B cell (primary cell): Measurements from ENCODE around the gene SLK. TPM values are rescaled to one million over a fixed set of nuclear protein-coding genes. Genes with fewer than 3 reads are reported as not detected.

Experiments used
- ATAC-seq: fragments of 200-7000 bp; cut with Tn5 transposase; one replicate; pipeline ENCODE4 v1.10.0; 2021; ENCODE audit warnings: low read depth, mild to moderate bottlenecking, moderate number of reproducible peaks, moderate library complexity
- CTCF ChIA-PET: fragments of 350-600 bp; sonication (Branson Sonifier 250); formaldehyde crosslinking; loops from one replicate; lab custom pipeline; 2021; ENCODE audit warnings: antibody characterized with exemption, inconsistent platforms; lab: Charles Lee
- POLR2A ChIA-PET: fragments of 350-600 bp; sonication (Branson Sonifier 250); formaldehyde crosslinking; loops from one replicate; lab custom pipeline; 2021; ENCODE audit warnings: antibody characterized with exemption; lab: Charles Lee
- DNase-seq: peaks from one replicate; pipeline ENCODE4 v3.0.0; 2013
- H2AFZ ChIP-seq: 2 replicates; pipeline ENCODE4 v1.6.1; 2012; ENCODE audit warnings: mild to moderate bottlenecking, low read depth, low read length; ENCODE audit not compliant: insufficient read depth, poor library complexity, severe bottlenecking
- H3K27ac ChIP-seq, 2 donors: 1 replicate in 1 of 2; 2 replicates in 1 of 2; pipeline ENCODE4 v1.5.1; 2012 to 2013; ENCODE audit warnings: low read length in 2 of 2, mild to moderate bottlenecking in 2 of 2, moderate library complexity in 1 of 2
- H3K27me3 ChIP-seq, 4 experiments: fragments of 200-600 bp in 1 of 4; sonication (generic) in 1 of 4; replicated peaks in 1 of 4; 1 replicate in 2 of 4; 2 replicates in 2 of 4; pipeline versions ENCODE4 v1.6.1 to v1.7.0; 2013 to 2016; ENCODE audit warnings: low read length in 3 of 4, mild to moderate bottlenecking in 2 of 4, mixed read lengths in 1 of 4, moderate library complexity in 1 of 4; ENCODE audit not compliant: insufficient read depth in 4 of 4, control insufficient read depth in 3 of 4; ENCODE audit errors: control extremely low read depth in 1 of 4
- H3K36me3 ChIP-seq, 2 experiments: replicated peaks in 1 of 2; 1 replicate in 1 of 2; 2 replicates in 1 of 2; pipeline versions ENCODE4 v1.6.1 to v1.7.1; 2013; ENCODE audit warnings: low read length in 1 of 2; ENCODE audit not compliant: insufficient read depth in 2 of 2, control insufficient read depth in 1 of 2; ENCODE audit errors: control extremely low read depth in 1 of 2, extremely low read depth in 1 of 2
- H3K4me1 ChIP-seq, 2 donors: fragments of 200-600 bp in 1 of 2; sonication (generic) in 1 of 2; 1 replicate in 1 of 2; 2 replicates in 1 of 2; pipeline versions ENCODE4 v1.5.1 to v1.6.1; 2013 to 2017; ENCODE audit warnings: low read length in 2 of 2; ENCODE audit not compliant: control insufficient read depth in 2 of 2, insufficient read depth in 2 of 2
- H3K4me2 ChIP-seq: replicated peaks from 2 replicates; pipeline ENCODE3; 2012; ENCODE audit warnings: mild to moderate bottlenecking, low read depth, low read length; ENCODE audit not compliant: poor library complexity, severe bottlenecking
- H3K4me3 ChIP-seq, 5 experiments: fragments of 200-600 bp in 1 of 5; sonication (generic) in 1 of 5; 1 replicate in 3 of 5; 2 replicates in 2 of 5; pipeline versions ENCODE4 v1.5.1 to v1.7.0; 2011 to 2016; ENCODE audit warnings: low read length in 4 of 5, mild to moderate bottlenecking in 4 of 5, low read depth in 2 of 5, control low read depth in 1 of 5, moderate library complexity in 1 of 5; ENCODE audit not compliant: insufficient read depth in 1 of 5; ENCODE audit errors: control extremely low read depth in 1 of 5, extremely low read depth in 1 of 5
- H3K79me2 ChIP-seq: fragments of 200-600 bp; sonication (generic); one replicate; pipeline ENCODE4 v1.6.0; 2016; ENCODE audit warnings: low read length; ENCODE audit not compliant: control insufficient read depth, insufficient read depth
- H3K9ac ChIP-seq: fragments of 200-600 bp; sonication (generic); 2 replicates; pipeline ENCODE4 v1.6.1; 2017; ENCODE audit warnings: mild to moderate bottlenecking, low read length, moderate library complexity
- H3K9me3 ChIP-seq, 3 donors: one replicate each; pipeline versions ENCODE4 v1.6.1 to v1.7.1; 2013; ENCODE audit warnings: low read length in 2 of 3; ENCODE audit not compliant: control insufficient read depth in 2 of 3, insufficient read depth in 1 of 3; ENCODE audit errors: control extremely low read depth in 1 of 3
- H4K20me1 ChIP-seq: 2 replicates; pipeline ENCODE4 v1.6.0; 2012; ENCODE audit warnings: mild to moderate bottlenecking, low read length; ENCODE audit not compliant: insufficient read depth, control insufficient read depth, poor library complexity, severe bottlenecking
- H3K27ac Mint-ChIP-seq: one replicate; pipeline ENCODE4 v1.8.0; 2021; ENCODE audit warnings: mixed read lengths
- H3K27me3 Mint-ChIP-seq: one replicate; pipeline ENCODE4 v1.8.0; 2021; ENCODE audit warnings: mixed read lengths
- H3K4me1 Mint-ChIP-seq: one replicate; pipeline ENCODE4 v1.8.0; 2021; ENCODE audit warnings: mixed read lengths
- H3K4me3 Mint-ChIP-seq: one replicate; pipeline ENCODE4 v1.8.0; 2021; ENCODE audit warnings: mixed read lengths
- H3K9me3 Mint-ChIP-seq: one replicate; pipeline ENCODE4 v1.8.0; 2022; ENCODE audit warnings: mixed read lengths; ENCODE audit not compliant: insufficient read depth
- CTCF ChIP-seq: fragments of 200-600 bp; IDR thresholded peaks from one replicate; pipeline ENCODE4 v1.8.0; 2022; ENCODE audit warnings: antibody characterized with exemption, mild to moderate bottlenecking
- EZH2 ChIP-seq: IDR thresholded peaks from 2 replicates; pipeline ENCODE4 v1.6.1; 2012; ENCODE audit warnings: borderline replicate concordance, low read depth, mild to moderate bottlenecking, moderate library complexity, low read length; ENCODE audit not compliant: insufficient read depth, poor library complexity, severe bottlenecking
- WGBS: methylation state at CpG from one replicate; pipeline ENCODE4 v1.1.5; 2013; ENCODE audit warnings: missing lambda C conversion rate; ENCODE audit not compliant: insufficient coverage; 5-methylcytosine and 5-hydroxymethylcytosine counted together
- intact Hi-C: fragments of 100-400 bp; cut with micrococcal nuclease; formaldehyde crosslinking; loops from one replicate; pipeline ENCODE4 v1.10.0; 2022
- polyA plus RNA-seq: library from polyadenylated mRNA; depleted of rRNA; stranded (reverse); fragments of >200 nt; gene quantifications from 2 replicates; pipeline ENCODE4 v1.2.3, GENCODE V29; 2012
- total RNA-seq, 2 donors: library from RNA; stranded (reverse); fragments of 120-200 nt in 1 of 2; gene quantifications; 1 replicate in 1 of 2; 2 replicates in 1 of 2; pipeline versions ENCODE4 v1.2.3 to v1.2.4, GENCODE V29; 2013 to 2022

The SLK gene
- total and polyA plus RNA-seq, 2 donors (not counting 1 experiment from before 2014, with no cell fraction given): 2.9 to 24.5 TPM

- CTCF ChIA-PET: no interaction called here
- POLR2A ChIA-PET: no interaction called here
- WGBS: 22% methylated on average over 1 of the region's 2 CpGs
These were observed 15.8 kb upstream of the SLK start for GRCh38 chr10:103951183-103951582.

GRCh38 chr10:103951942-103952341 lies 15.0 kb upstream of the SLK start:
- Histone ChIP-seq H3K4me2 (no peak overlapping the region), H3K9ac (no peak overlapping the region), H3K9me3 (no peaks in the 10 kb centered on the region), H3K27ac (no peak overlapping the region), H4K20me1 (no peaks in the 10 kb centered on the region), H3K4me3 (no peak overlapping the region), H3K36me3 (no peaks in the 10 kb centered on the region), H3K4me1 (peaks cover 0 to 3% of the 10 kb centered on the region in 2 donors), H2AFZ (no peak overlapping the region), H3K27me3 (peaks cover 0 to 3% (median 0%) of the 10 kb centered on the region in 4 experiments), H3K79me2 (no peaks in the 10 kb centered on the region)
- Mint-ChIP-seq H3K4me1 (peaks cover 6% of the 10 kb centered on the region), H3K4me3 (no peak overlapping the region), H3K9me3 (no peaks in the 10 kb centered on the region), H3K27me3 (peaks cover 31% of the 10 kb centered on the region), H3K27ac (no peak overlapping the region)
- POLR2A ChIA-PET: interaction anchor here (0.6 kb wide), 1 partner anchor 51 kb away, joined by 3 read pairs; no protein-coding TSS in a partner anchor
- ATAC-seq: no peak
- CTCF ChIA-PET: no interaction called here
- WGBS: no CpG with 5 or more reads among the region's 4 CpGs
- intact Hi-C loops: no loop called here
- DNase-seq: no peak
- TF ChIP-seq CTCF (no peak), EZH2 (no peak)

More at GRCh38 chr10:103951183-103951582, 15.8 kb upstream of the SLK start:
- H3K4me3 ChIP-seq: no peak overlapping the region
- H3K9me3 ChIP-seq: no peaks in the 10 kb centered on the region
- Mint-ChIP-seq H3K4me1 (peaks cover 6% of the 10 kb centered on the region), H3K9me3 (no peaks in the 10 kb centered on the region), H3K27me3 (peaks cover 27% of the 10 kb centered on the region), H3K27ac (no peak overlapping the region), H3K4me3 (no peak overlapping the region)
- H3K27ac ChIP-seq: no peak overlapping the region
- H3K4me1 ChIP-seq: peaks cover 0 to 3% of the 10 kb centered on the region in 2 donors
- peaks cover 0 to 3% (median 0%) of the 10 kb centered on the region in 4 experiments for H3K27me3 ChIP-seq
- H3K36me3 ChIP-seq: no peaks in the 10 kb centered on the region
- H3K9ac ChIP-seq: no peak overlapping the region
- DNase-seq: no peak
- no peak for ATAC-seq
- no peaks in the 10 kb centered on the region for H3K79me2 ChIP-seq
- intact Hi-C loops: no loop called here
- H4K20me1 ChIP-seq: no peaks in the 10 kb centered on the region
- no peak overlapping the region for H2AFZ ChIP-seq
- H3K4me2 ChIP-seq: no peak overlapping the region
- TF ChIP-seq CTCF: no peak
- TF ChIP-seq EZH2: no peak
